AML-193 (cell line): Measurements from ENCODE around the gene GPR39.

ENCODE experiments used
- DNase-seq, 2 experiments: peaks; one replicate each; lab custom pipeline; 2025; lab: John Stamatoyannopoulos, UW

GPR39 gene

GRCh38 chr2:132443106-132443505 is 26.5 kb downstream of the GPR39 start:
- DNase-seq: no peak

DNA sequence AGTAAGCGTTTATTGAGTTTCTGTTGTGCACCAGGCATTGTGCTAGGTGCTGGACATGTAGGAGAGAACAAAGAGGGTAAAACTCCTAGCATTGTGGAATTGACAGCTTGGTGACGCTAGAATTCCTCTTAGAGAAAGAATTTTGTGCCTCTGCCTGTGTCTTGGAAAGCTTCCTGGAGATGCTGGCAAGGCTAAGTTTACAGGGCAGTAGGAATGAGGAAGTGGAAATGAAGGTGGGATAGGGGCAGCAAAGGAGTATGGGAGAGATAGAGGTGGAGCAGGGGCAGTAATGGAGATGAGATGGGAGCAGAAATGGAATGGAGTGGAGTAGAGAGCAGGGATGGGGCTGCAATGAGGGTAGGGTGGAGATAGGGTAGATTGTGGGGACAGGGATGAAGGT is 29.8 kb downstream of the GPR39 start:
- no peak for DNase-seq

DNA sequence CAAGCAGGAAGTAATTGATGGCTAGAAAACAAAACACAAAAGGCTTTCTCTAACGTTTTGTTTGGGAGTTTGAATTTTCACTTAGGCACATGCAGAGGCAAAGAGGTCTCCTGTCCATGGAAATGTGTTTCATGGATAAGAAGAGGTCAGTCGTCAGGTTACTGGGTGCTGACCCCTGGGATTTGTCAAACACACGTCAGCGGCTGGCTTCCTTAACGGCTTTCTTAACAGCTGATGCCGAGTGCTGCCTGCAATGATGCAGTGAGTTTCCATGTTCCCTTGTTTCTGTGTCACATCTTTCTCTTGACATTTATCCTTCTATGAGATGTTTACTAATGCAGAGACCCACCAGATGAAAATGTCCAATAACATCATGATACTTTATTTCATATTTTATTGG is 31.7 kb downstream of the GPR39 start:
- DNase-seq: no peak

GRCh38 chr2:132448771-132449170 is 32.2 kb downstream of the GPR39 start:
- peak in 1 of 2 experiments; percentile 9 for DNase-seq

DNA sequence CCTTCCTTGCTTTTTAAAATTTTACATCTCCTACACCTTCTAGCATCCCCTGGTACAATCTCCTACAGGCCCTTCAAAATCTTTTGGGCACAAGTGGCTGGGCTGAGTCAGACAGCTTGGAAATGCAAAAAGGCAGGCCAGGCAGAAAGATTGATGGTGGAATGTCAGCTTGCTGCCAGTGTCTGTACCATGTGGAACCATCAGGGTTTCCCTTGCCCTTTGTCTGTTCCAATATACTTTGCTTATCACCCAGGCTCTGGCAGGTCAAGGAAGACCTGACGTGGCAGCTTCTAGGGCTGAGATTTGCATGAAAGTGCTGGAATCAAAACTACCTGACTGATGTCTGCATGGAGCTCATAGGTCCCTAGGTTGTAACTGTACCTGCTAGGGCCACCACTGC is 33.3 kb downstream of the GPR39 start:
- DNase-seq: no peak

DNA sequence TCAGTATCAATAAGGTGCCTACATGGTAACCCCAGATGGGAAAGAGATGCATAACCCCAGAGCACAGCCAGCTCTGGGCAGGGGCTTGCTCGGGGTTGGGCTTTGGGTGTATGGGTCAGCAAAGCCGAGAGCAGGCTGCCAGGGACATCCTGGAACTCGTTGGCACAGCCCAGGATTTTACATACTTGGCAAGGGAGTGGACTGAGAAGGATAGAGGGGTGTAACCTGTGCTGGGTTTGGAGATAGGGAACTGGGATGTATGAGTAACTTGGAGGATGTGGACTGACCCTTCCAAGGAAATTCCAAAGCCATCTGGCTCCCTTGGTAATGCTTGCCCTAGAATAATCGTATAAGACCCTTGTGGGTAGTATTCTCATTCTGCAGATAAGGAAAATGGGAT is 44.2 kb downstream of the GPR39 start:
- DNase-seq: no peak

- DNase-seq: no peak
These were observed 45.6 kb downstream of the GPR39 start for GRCh38 chr2:132462236-132462635.

DNA sequence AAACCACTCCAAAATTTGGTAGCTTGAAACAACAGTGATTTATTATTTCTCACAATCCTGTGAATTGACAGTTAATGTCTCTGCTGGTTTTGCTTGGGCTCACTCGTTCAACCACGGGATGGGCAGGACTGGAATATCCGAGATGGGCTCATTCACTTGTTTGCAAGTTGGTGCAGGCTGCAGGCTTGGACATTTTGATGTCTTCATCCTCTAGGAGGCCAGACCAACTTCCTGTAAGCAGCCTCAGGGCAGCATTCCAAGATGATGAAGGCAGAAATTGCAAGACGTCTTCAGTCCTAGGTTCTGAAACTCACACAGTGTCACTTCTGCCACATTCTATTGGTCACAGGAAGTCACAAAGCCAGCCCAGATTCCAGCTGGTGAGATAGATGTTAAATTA is 47.1 kb downstream of the GPR39 start:
- no peak for DNase-seq

DNA sequence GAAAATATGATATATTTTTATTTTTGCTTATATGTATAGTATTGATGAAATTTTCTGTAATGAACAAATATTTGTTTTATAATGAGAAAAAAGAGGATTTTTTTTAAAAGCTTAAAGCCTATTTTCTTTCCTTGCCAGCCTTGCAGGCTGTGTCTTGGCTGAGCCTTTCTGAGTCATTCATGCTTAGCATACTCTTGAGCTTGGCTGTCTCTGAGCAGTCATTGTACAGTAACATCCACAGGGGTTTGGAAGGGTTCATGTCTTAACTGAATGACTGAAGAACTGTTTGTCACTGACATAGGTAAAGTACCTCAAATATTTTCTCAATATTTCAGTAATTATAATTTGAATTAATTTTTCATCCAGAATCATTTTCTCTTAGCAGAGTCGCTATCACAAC is 49.3 kb downstream of the GPR39 start:
- DNase-seq: no peak

GRCh38 chr2:132466428-132467028 is 49.9 kb downstream of the GPR39 start:
- no peak for DNase-seq

- DNase-seq: no peak
These were observed 52.4 kb downstream of the GPR39 start for GRCh38 chr2:132468821-132469675.

DNA sequence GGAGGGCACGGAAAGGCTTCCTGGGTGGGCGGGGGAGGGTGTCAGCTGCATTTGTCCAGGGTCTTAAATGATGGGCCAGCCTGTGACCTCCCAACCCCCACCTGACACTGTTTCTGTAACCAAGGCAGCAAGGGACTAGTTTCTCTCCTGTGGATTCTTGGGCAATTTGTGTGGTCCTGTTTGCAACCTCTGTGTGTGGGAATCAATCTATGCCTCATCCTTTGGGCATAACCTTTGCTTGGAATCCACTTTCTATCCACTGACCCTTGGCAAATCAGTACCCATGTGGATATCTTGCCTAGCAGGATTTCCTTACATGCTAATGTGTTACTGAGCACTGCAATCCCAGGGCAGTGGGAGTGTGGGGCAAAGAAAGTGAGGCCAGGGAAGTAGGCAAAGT is 54.1 kb downstream of the GPR39 start:
- no peak for DNase-seq

GRCh38 chr2:132473174-132473883 is 56.7 kb downstream of the GPR39 start:
- DNase-seq: no peak

- DNase-seq: no peak
These were observed 59.0 kb downstream of the GPR39 start for GRCh38 chr2:132475615-132476014.

- DNase-seq: no peak
These were observed 60.8 kb downstream of the GPR39 start for GRCh38 chr2:132477436-132477835.

DNA sequence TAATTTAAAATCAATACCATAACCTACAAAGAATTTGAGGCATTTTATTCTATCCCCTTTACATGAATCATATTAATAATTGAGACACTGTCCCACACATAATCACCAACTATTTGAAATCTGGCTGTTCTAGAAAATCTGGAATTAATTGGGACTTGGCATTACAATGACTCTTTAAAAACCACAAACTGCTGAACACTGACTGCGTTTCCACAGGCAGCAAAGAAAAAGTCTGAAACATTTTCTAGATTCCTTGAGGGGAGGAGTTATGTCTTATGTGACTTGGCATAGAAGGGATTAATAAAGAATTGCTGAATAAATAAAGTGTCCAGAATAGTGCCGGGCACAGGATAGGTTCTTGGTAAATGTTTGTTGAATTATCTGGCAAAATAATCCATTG is 61.4 kb downstream of the GPR39 start:
- DNase-seq: no peak

DNA sequence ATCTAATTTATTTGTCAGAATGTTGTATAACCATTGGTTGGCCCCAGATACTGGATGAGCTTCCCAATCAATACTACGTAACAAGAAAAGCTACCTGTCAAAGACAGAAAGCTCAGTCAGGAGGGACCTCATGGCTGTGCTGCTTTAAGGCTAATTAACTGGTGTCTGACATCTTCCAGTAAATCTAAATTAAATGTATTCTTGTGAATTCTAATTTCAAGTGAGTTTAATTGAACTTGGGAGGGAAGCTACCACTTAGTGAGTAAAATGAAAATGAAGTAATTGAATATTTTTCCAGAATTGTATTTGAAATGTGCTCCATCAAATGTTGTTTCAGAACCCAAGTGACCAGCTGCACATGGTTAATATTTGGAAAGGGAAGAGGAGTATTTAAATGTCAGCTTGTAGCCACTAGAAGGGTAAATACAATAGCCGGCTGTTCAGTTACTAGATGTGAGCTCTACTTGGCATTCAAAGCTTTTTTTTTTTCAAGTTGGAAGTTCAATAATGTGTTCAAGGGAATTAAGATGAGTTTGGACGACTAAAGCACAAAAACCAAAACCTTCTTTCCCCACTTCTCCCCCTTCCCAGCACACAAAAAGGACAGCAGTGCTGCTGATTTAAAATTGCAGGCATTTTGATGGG is 62.0 kb downstream of the GPR39 start:
- no peak for DNase-seq

- DNase-seq: no peak
These were observed 62.5 kb downstream of the GPR39 start for GRCh38 chr2:132479155-132479554.

DNA sequence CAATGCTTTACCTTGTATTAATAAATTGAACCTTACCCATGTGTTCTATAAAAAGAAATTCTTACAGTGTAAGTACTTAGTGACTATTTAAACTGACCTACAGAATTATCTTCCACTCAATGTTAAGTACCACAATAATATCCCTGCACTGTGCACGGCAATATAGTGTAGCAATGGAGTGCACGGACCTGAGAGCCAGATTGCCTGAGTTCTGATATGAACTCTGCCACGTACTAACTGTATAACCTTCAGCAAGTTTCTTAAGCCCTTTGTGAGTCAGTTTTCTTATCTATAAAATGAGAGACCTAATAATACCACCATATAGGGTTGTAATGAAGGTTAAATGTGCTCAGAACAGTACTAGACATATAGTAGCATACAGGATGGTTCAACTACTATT is 66.2 kb downstream of the GPR39 start:
- DNase-seq: no peak

GRCh38 chr2:132484144-132484543 is 67.5 kb downstream of the GPR39 start:
- DNase-seq: no peak

GRCh38 chr2:132488491-132488890 is 71.9 kb downstream of the GPR39 start:
- DNase-seq: no peak

GRCh38 chr2:132489150-132489549 is 72.5 kb downstream of the GPR39 start:
- no peak for DNase-seq

DNA sequence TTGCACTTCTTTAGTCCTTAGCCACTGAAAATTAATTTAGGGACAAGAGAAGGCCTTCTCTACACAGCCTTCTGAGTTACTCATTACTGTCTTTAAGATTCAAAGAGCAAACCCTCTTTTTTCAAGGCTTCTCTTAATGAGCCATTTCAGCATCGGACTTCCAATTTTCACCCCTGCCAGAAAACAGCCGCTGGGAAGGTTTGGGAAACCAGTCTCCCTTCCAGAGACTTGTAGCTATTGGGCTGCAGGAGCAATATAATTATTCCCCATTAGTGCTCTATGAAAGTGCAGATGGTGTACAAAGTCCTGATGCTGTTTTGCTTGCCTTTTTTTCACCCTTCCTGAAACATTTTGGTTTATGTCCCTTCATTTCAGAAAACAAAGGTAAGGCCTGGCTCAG is 79.3 kb downstream of the GPR39 start:
- no peak for DNase-seq
